PFSK-1 (cell line): ENCODE data around the gene HDAC11.

Source experiments
- FOXP2 ChIP-seq: optimal IDR thresholded peaks from 2 replicates; pipeline ENCODE3; 2011; ENCODE audit warnings: borderline replicate concordance, control low read depth, inconsistent platforms; ENCODE audit not compliant: insufficient read depth; ENCODE audit errors: extremely low read length, extremely low read depth
- POLR2AphosphoS5 ChIP-seq: IDR thresholded peaks from 2 replicates; pipeline ENCODE4 v1.6.1; 2012; ENCODE audit warnings: low read depth, mild to moderate bottlenecking, control low read depth, low read length, moderate library complexity
- SIN3A ChIP-seq: IDR thresholded peaks from 2 replicates; pipeline ENCODE4 v1.6.1; 2012; ENCODE audit warnings: mild to moderate bottlenecking, low read length, moderate library complexity, borderline replicate concordance; ENCODE audit not compliant: insufficient read depth
- TAF1 ChIP-seq: IDR thresholded peaks from 2 replicates; pipeline ENCODE4 v1.6.1; 2012; ENCODE audit warnings: low read length, control low read depth, borderline replicate concordance; ENCODE audit not compliant: insufficient read depth
- TF ChIP-seq, protein P1 (sequence below), 2 experiments: IDR thresholded peaks; 2 replicates each; pipeline versions ENCODE4 v1.6.1 to v1.8.0; 2011 to 2012; ENCODE audit warnings: low read depth in 2 of 2, low read length in 2 of 2, control low read depth in 1 of 2, inconsistent platforms in 1 of 2, mild to moderate bottlenecking in 1 of 2, moderate library complexity in 1 of 2; ENCODE audit not compliant: insufficient read depth in 1 of 2

HDAC11 gene

DNA sequence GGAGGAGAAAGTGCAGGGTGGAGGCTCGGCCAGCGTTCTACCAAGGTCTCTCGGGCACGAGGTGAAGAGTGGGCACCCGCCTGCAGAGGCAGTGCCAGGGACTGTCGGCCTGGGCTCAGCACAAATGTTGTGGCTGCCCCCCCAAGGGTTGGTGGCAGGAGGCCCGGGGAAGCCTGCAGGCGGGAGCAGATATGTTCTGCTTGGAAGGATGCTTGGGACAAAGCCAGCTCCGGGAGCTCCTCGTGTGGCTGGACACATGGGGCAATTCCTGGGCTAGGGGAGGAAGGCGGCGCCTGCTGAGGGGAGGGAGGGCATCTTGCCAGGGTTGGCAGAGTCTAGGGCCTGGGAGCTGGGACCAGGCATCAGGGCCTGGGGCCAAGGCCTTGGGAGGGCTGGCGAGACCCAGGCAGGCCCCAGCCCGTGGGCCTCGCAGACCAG, 38.4 kb downstream of the HDAC11 start:
- TF ChIP-seq SIN3A = no peak
- no peak for TF ChIP-seq FOXP2
- TF ChIP-seq TAF1 = no peak
- no peak for TF ChIP-seq POLR2AphosphoS5
- TF ChIP-seq, protein P1, sequence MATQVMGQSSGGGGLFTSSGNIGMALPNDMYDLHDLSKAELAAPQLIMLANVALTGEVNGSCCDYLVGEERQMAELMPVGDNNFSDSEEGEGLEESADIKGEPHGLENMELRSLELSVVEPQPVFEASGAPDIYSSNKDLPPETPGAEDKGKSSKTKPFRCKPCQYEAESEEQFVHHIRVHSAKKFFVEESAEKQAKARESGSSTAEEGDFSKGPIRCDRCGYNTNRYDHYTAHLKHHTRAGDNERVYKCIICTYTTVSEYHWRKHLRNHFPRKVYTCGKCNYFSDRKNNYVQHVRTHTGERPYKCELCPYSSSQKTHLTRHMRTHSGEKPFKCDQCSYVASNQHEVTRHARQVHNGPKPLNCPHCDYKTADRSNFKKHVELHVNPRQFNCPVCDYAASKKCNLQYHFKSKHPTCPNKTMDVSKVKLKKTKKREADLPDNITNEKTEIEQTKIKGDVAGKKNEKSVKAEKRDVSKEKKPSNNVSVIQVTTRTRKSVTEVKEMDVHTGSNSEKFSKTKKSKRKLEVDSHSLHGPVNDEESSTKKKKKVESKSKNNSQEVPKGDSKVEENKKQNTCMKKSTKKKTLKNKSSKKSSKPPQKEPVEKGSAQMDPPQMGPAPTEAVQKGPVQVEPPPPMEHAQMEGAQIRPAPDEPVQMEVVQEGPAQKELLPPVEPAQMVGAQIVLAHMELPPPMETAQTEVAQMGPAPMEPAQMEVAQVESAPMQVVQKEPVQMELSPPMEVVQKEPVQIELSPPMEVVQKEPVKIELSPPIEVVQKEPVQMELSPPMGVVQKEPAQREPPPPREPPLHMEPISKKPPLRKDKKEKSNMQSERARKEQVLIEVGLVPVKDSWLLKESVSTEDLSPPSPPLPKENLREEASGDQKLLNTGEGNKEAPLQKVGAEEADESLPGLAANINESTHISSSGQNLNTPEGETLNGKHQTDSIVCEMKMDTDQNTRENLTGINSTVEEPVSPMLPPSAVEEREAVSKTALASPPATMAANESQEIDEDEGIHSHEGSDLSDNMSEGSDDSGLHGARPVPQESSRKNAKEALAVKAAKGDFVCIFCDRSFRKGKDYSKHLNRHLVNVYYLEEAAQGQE (IDR thresholded peaks at IDR 0.05; ENCODE audit: insufficient read depth in 1 of 2, low read depth in 2 of 2, low read length in 2 of 2) = no peak

DNA sequence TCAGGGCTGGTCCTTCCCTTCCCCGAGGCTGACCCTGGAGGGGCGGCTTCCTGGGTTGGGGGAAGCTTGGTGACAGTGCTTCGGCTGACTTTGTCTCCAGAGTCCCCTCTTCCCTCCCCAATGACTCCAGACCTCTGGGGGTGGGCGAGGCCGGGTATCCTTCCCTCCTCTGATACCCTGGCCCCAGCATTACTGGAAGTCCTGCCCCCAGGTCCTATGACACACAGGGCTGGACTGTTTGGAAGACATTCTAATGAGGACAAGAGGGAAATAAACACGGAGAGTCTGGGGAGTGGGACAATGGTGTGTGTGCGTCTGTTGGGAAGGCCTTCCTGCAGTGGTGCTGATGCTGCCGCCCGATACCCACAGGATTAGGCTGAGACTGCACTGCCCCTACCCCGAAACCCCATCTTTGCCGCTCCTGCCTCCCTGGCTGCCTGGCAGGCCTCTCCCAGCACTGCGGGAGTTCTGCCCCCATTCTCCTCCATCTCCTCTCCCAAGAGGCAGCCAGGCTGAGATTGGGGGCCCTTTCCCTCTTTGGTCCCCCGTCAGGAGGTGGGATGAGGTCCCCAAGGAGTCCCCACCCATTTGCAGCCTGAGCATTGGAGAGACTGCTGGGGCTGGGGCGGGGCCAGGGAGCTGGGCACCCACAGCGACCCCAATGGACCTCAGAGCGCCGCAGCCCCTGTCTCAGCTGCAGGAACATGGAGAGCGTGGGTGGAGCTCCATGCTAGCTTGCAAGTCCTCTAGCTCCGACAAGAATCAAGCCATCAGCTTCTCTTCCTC, 39.1 kb downstream of the HDAC11 start:
- TF ChIP-seq TAF1 (no peak), FOXP2 (no peak), POLR2AphosphoS5 (no peak), SIN3A (no peak)
- TF ChIP-seq, protein P1 (IDR thresholded peaks at IDR 0.05; ENCODE audit: insufficient read depth in 1 of 2, low read depth in 2 of 2, low read length in 2 of 2) = no peak

DNA sequence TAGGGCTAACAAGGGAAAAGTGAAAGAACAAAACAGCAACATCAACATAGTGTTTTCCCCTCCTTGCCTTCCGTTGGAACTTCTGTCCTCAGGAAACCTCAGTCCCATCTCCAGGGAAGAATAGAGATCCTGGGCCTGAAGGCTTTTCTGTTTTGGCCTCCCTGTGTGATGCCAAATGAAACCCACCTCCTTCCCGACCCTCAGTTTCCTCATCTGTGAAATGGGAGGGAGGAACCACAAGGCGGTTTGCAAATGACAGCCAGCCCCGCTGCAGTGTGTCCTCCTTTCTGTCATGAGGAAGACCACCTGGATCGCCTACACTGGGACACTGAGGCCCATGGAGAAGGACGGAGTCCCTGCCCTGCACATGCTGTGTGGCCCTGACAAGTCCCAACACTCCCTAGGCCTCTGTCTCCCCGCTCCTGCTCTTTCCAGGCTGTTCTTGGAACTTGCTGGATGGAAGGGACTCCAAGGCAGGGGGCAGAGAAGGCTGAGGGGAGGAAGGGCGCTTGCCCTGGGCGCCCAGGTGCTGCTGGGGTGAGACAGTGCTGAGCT, 40.3 kb downstream of the HDAC11 start:
- TF ChIP-seq POLR2AphosphoS5 = no peak
- no peak for TF ChIP-seq TAF1
- TF ChIP-seq, protein P1 (IDR thresholded peaks at IDR 0.05; ENCODE audit: insufficient read depth in 1 of 2, low read depth in 2 of 2, low read length in 2 of 2) = no peak
- TF ChIP-seq FOXP2 = no peak
- no peak for TF ChIP-seq SIN3A

DNA sequence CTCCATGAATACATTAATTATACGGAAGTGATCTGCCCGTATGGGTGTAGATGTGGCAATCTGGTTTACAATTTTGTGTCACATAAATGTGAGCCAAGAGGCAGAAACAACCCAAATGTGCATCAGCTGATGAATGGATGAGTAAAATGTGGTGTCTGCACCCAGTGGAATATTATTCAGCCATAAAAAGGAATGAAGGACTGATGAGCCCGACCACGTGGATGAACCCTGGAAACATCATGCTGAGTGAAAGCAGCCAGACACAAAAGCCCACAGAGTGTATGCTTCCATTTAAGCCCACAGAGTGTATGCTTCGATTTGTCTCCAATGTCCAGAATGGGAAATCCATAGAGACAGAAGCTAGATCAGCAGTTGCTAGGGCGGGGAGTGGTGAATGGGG, 41.2 kb downstream of the HDAC11 start:
- TF ChIP-seq POLR2AphosphoS5 = no peak
- no peak for TF ChIP-seq SIN3A
- no peak for TF ChIP-seq FOXP2
- no peak for TF ChIP-seq TAF1
- TF ChIP-seq, protein P1 (IDR thresholded peaks at IDR 0.05; ENCODE audit: insufficient read depth in 1 of 2, low read depth in 2 of 2, low read length in 2 of 2) = no peak
